Adipocyte (in vitro differentiated cells): ENCODE measurements around the gene ZC3H12D.
A peak's percentile ranks its signal among the peaks of the same experiment; 100 is the strongest.
"Not testable (repeated sequence)": the region's sequence is repeated elsewhere in the genome, so short reads cannot be mapped to it uniquely, and the experiment has no call there.

Experiments
- DNase-seq: peaks from one replicate; pipeline ENCODE4 v3.0.0-alpha.2; 2015; ENCODE audit warnings: low read depth
- H3K27me3 ChIP-seq: replicated peaks from 2 replicates; pipeline ENCODE4 v1.7.0; 2013; ENCODE audit warnings: mild to moderate bottlenecking, low read length, moderate library complexity; ENCODE audit not compliant: control insufficient read depth, insufficient read depth
- H3K36me3 ChIP-seq: 2 replicates; pipeline ENCODE4 v1.7.0; 2013; ENCODE audit warnings: low read length, mild to moderate bottlenecking, moderate library complexity; ENCODE audit not compliant: control insufficient read depth, insufficient read depth, severe bottlenecking
- H3K4me1 ChIP-seq: 2 replicates; pipeline ENCODE4 v1.7.0; 2013; ENCODE audit warnings: mild to moderate bottlenecking, low read length, moderate library complexity; ENCODE audit not compliant: control insufficient read depth, insufficient read depth
- H3K4me3 ChIP-seq: 2 replicates; pipeline ENCODE4 v1.7.0; 2013; ENCODE audit warnings: mild to moderate bottlenecking, low read length, moderate library complexity
- H3K9ac ChIP-seq: 2 replicates; pipeline ENCODE4 v1.7.0; 2013; ENCODE audit warnings: mild to moderate bottlenecking, low read length, moderate library complexity
- H3K9me3 ChIP-seq: 2 replicates; pipeline ENCODE4 v1.7.0; 2013; ENCODE audit warnings: mild to moderate bottlenecking, low read length, moderate library complexity; ENCODE audit not compliant: control insufficient read depth

ZC3H12D gene

DNA sequence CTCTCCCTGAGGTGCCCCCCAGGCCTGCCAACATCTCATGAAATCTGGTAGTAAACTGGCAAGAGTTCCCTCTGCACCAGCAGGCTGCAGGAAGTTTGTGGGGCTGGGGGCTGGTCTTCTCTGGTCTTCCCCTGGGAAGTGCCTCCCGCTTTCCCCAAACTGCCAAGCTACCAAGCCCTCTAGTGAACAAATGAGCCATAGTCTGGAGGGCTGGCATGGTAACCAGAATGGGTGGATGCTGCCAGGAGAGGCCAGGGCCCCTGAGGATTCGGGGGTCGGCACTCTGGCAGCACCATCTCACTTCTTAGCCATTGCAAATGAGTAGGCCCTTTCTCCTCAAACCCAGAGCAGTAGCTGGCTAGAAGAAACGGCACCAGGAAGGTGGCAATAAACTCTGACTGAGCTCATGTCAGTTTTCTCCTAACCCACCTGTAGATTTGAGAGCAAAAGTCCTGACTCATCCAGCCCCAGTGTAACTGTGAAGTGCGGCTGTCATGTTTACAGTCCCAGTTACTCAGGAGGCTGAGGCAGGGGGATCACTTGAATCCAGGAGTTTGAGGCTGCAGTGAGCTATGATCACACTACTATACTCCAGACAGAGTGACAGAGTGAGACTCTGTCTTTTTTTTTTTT is 35.9 kb downstream of the ZC3H12D start:
- Histone ChIP-seq H3K4me1 (peaks cover 7% of the 10 kb centered on the region), H3K9me3 (no peaks in the 10 kb centered on the region), H3K27me3 (peaks cover 12% of the 10 kb centered on the region), H3K9ac (no peak overlapping the region), H3K36me3 (no peaks in the 10 kb centered on the region), H3K4me3 (no peak overlapping the region)
- DNase-seq = no peak

DNA sequence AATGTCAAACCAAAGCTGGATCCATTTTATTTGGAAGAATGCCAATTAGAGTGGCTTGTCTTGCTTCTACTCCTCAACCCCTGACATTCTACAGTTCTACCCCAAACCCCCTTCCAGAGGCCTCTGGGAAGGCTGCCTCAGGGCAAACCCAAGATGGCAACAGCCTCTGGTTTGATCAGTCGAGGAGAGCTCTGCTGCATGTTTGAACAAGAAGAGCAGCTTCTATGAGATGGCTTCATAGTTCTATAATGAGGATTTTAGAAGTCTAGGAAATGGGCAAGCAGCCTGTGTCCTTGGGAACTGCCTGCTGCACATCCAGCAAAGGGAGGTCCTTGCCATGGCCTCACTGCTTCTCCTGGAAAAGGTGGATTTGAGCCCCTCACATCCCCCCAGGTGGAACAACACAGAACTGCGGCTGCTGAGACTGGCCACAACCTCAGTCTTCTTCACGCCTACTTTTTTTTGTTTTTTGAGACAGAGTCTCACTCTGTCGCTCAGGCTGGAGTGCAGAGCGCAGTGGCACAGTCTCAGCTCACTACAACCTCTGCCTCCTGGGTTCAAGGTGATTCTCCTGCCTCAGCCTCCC is 37.9 kb downstream of the ZC3H12D start:
- no peaks in the 10 kb centered on the region for H3K4me1 ChIP-seq
- no peaks in the 10 kb centered on the region for H3K9me3 ChIP-seq
- DNase-seq = no peak
- H3K9ac ChIP-seq = no peak overlapping the region
- H3K36me3 ChIP-seq = no peaks in the 10 kb centered on the region
- H3K27me3 ChIP-seq = peaks cover 13% of the 10 kb centered on the region
- no peak overlapping the region for H3K4me3 ChIP-seq

DNA sequence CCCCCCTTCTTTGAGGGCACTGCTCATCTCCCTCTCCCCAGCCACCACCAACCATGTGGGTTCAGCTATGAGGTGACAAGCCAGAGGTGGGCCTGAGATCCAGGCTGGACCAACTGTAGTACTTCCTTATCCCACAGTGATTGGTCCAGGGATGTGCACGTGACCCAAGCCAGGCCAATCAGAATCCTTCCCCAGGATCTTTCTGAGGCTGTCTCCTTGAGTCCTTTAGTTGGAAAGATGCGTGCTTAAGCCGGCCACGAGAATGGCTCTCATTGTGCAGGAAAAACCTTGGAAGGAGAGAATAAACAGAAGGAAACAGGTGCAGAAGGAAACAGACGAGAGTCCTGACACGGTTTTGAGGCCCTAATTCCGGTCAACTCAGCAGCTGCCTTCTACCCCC is 39.2 kb downstream of the ZC3H12D start:
- DNase-seq = no peak
- Histone ChIP-seq H3K4me1 (no peaks in the 10 kb centered on the region), H3K27me3 (peaks cover 17% of the 10 kb centered on the region), H3K9me3 (no peaks in the 10 kb centered on the region), H3K4me3 (no peak overlapping the region), H3K9ac (no peak overlapping the region), H3K36me3 (no peaks in the 10 kb centered on the region)

DNA sequence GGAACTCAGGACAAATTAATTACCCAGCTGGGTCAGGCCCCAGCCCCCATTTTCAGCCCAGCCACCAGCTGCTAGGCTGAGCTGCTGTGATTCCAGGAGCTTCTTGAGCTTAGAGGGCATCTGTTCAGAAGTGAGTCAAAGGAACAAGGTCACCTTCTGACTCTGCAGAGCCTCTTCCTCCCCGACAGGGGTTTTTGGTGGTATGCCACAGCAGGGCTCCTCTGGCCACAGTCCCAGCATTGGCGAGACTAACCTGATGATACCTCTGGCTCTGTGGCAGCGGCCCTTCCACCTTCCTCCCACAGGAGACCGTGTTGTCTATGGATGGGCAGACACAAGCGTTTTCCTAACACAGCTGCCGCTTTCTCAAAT is 39.7 kb downstream of the ZC3H12D start:
- Histone ChIP-seq H3K9me3 (no peaks in the 10 kb centered on the region), H3K4me1 (no peaks in the 10 kb centered on the region), H3K36me3 (no peaks in the 10 kb centered on the region), H3K9ac (no peak overlapping the region), H3K27me3 (peaks cover 14% of the 10 kb centered on the region), H3K4me3 (no peak overlapping the region)
- no peak for DNase-seq

DNA sequence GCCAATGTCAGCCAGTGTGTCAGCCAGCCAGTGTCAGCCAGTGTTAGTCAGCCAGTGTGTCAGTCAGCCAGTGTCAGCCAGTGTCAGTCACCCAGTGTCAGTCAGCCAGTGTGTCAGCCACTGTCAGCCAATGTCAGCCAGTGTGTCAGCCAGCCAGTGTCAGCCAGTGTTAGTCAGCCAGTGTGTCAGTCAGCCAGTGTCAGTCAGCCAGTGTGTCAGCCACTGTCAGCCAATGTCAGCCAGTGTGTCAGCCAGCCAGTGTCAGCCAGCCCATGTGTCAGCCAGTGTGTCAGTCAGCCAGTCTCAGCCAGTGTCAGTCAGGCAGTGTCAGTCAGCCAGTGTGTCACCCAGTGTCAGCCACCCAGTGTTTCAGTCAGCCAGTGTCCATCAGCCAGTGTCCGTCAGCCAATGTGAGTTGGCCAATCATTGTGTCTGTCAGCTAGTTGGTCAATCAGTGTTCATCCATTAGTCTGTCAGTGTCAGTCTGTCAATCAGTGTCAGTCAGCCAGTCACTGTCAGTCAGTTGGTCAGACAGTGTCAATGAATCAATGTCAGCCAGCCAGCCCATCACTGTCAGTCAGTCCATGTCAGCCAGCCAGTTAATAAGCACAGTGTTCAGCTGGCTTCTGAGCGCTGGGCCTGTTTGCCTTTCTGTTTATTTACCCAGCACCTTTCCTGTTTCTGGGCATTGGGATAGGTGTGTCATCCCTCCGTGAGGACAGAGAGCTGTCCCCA is 40.3 kb downstream of the ZC3H12D start:
- not testable (repeated sequence) for H3K36me3 ChIP-seq, DNase-seq, H3K4me1 ChIP-seq, H3K9ac ChIP-seq, H3K4me3 ChIP-seq, H3K9me3 ChIP-seq
- H3K27me3 ChIP-seq = peaks cover 10% of the 10 kb centered on the region

DNA sequence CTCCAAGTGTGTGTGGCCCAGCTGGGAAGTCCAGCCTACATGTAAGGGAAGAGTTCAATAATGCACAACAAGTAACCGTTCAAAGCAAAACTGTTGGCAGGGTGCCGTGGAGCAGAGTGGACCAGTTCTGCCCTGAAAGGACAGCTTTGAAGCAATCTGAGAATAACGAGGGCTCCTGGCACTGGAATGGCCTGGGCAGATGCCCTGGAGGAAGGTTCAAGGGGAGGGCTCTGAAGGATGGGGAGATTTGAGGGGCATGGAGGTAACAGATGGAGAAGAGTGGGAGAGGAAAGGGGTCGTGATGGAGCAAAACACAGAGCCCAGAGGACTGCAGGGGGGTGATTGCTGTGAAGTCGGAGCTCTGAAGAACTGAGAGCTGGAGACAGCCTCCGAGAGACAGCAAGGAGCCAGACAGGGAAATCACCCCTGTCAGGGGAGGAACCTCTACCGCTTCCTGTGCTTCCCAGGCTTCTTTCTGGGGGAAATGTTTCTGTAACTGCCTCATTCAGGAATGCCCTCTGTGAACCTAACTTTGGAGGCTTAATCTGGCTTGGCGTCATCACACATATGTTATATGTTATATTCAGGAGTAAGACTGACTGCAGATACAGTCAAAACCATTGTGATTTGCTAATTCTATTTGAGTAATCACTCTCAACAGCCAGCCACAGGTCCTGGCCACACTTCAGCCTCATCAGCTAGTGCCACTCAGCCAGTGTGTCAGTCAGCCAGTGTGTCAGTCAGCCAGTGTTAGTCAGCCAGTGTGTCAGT is 41.2 kb downstream of the ZC3H12D start:
- H3K36me3 ChIP-seq = no peaks in the 10 kb centered on the region
- H3K27me3 ChIP-seq = peaks cover 10% of the 10 kb centered on the region
- no peak overlapping the region for H3K4me3 ChIP-seq
- H3K9me3 ChIP-seq = no peaks in the 10 kb centered on the region
- H3K4me1 ChIP-seq = no peaks in the 10 kb centered on the region
- DNase-seq = peak; percentile 68
- no peak overlapping the region for H3K9ac ChIP-seq

DNA sequence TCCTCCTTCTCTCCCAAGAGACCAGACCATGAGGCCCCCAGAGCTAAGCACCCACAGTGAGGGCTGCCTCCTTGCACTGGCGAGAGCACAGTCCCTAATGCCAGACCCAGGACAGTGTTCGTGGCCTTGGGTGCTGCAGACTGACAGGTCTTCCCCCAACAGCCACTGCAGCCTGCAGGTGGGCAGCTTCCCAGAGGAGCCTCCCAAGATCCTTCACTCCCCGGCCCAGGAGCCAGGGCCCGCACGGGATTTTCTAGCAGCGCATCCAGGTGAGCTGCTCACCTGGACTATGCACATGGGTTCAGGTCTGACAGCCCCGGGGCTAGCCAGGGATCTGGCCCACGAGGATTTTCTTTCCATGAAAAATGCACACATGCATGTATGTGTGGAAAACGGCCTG is 43.1 kb downstream of the ZC3H12D start:
- no peaks in the 10 kb centered on the region for H3K9me3 ChIP-seq
- no peak for DNase-seq
- H3K27me3 ChIP-seq = peaks cover 6% of the 10 kb centered on the region

DNA sequence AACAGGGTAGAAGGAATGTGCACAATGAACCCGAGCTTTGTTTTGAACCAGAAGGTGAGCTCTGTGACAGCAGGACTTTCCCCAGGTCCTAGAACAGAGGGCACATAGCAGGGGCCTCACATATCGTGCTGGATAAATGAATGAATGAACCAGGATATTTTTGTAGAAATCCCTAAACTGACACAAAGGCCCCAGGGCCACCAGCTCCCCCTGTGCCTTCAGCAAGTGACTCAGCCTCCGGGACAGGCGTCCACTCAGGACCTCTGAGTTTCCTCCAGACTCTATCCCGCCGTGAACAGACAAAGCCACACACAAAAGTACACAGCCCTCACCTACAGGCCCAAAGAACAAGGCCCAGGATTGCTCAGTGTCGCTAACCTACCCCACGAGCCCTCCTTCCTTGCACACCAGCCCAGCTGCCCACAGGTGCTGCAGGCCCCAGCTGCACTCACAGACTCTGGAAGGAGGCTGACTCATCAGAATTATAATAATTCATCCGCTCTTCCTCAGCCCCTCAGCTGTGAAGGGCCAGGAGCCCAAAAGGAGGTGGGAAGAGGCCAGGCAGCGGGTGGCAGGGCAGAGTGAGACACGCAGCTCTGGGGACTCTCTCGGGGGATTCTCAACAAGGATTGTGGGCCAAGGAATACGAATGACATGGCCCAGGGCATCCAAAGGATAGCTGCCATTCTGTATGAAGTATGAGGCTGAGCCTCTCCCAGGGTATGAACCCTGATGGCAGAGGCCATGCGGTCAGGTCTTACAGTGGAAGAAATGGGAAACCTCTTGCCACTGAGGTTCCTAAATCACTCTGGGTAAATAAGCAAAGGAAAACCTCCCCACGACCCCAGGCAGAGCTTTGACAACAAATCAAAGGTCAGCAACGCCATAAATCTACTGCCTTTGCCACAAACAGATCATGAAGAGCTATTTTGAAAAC is 43.8 kb downstream of the ZC3H12D start:
- Histone ChIP-seq H3K4me3 (no peak overlapping the region), H3K4me1 (no peaks in the 10 kb centered on the region), H3K9ac (no peak overlapping the region), H3K27me3 (peaks cover 9% of the 10 kb centered on the region), H3K9me3 (no peaks in the 10 kb centered on the region), H3K36me3 (no peaks in the 10 kb centered on the region)
- DNase-seq = no peak

More for the DNA sequence above, 43.1 kb downstream of the ZC3H12D start:
- Histone ChIP-seq H3K4me3 (no peak overlapping the region), H3K9ac (no peak overlapping the region), H3K36me3 (no peaks in the 10 kb centered on the region), H3K4me1 (no peaks in the 10 kb centered on the region)

DNA sequence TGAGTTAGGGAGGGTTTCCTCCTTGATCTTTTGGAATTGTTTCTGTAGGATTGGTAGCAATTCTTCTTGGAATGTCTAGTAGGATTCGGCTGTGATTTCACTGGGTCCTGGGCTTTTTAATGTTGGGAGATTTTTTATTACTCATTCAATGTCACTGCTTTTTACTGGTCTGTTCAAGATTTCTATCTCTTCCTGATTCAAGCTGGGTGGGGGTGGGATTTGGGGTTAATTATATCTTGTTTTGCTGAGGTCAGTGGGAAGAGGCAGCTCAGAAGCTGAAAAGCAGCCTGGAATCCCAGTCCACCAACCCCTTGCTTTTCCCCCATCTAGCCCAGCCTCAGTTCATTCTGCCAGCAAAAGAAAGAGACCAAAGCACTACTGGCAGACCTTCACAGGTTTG is 45.2 kb downstream of the ZC3H12D start:
- Histone ChIP-seq H3K9me3 (no peaks in the 10 kb centered on the region), H3K4me1 (no peaks in the 10 kb centered on the region), H3K27me3 (peaks cover 9% of the 10 kb centered on the region), H3K4me3 (no peak overlapping the region), H3K9ac (no peak overlapping the region), H3K36me3 (no peaks in the 10 kb centered on the region)
- DNase-seq = no peak

DNA sequence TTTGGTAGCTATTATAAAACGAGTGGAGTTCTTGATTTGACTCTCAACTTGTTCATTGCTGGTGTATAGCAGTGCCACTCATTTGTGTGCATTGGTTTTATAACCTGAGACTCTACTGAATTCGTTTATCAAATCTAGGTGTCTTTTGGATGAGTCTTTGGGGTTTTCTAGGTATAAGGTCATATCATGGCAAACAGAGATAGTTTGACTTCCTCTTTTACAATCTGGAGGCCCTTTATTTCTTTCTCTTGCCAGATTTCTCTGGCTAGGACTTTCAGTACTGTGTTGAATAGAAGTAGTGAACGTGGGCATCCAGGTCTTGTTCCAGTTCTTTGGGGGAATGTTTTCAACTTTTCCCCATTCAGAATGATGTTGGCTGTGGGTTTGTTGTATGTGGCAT is 46.0 kb downstream of the ZC3H12D start:
- Histone ChIP-seq H3K27me3 (peaks cover 9% of the 10 kb centered on the region), H3K9ac (no peak overlapping the region), H3K4me3 (no peak overlapping the region), H3K36me3 (no peaks in the 10 kb centered on the region), H3K4me1 (peaks cover 7% of the 10 kb centered on the region), H3K9me3 (no peaks in the 10 kb centered on the region)
- DNase-seq = no peak
